Endodermal cell (in vitro differentiated cells): Measurements from ENCODE around the gene TBCD. TPM values are rescaled to one million over a fixed set of nuclear protein-coding genes. Genes with fewer than 3 reads are reported as not detected.
"Not testable (repeated sequence)": the region's sequence is repeated elsewhere in the genome, so short reads cannot be mapped to it uniquely, and the experiment has no call there.

Experiments
- DNase-seq: peaks from one replicate; pipeline ENCODE4 v3.0.0-alpha.2; 2017
- H3K27ac ChIP-seq: 2 replicates; pipeline ENCODE4 v1.5.1; 2013; ENCODE audit warnings: mild to moderate bottlenecking, low read depth, low read length, moderate library complexity
- H3K27me3 ChIP-seq: 2 replicates; pipeline ENCODE4 v1.6.1; 2013; ENCODE audit warnings: mild to moderate bottlenecking, low read length, moderate library complexity; ENCODE audit not compliant: insufficient read depth, control insufficient read depth, poor library complexity, severe bottlenecking
- H3K36me3 ChIP-seq: 2 replicates; pipeline ENCODE4 v1.7.0; 2013; ENCODE audit warnings: mild to moderate bottlenecking, low read length, moderate library complexity; ENCODE audit not compliant: control insufficient read depth, insufficient read depth
- H3K4me1 ChIP-seq: one replicate; pipeline ENCODE4 v1.7.0; 2013; ENCODE audit warnings: low read length; ENCODE audit not compliant: control insufficient read depth, insufficient read depth
- H3K4me3 ChIP-seq: 2 replicates; pipeline ENCODE4 v1.5.1; 2013; ENCODE audit warnings: mild to moderate bottlenecking, low read length, moderate library complexity
- H3K9ac ChIP-seq: 2 replicates; pipeline ENCODE4 v1.6.1; 2013; ENCODE audit warnings: mild to moderate bottlenecking, low read length, moderate library complexity; ENCODE audit not compliant: poor library complexity, severe bottlenecking; ENCODE audit errors: extremely low read depth
- H3K9me3 ChIP-seq: 2 replicates; pipeline ENCODE4 v1.6.1; 2013; ENCODE audit warnings: mild to moderate bottlenecking, low read length, moderate library complexity; ENCODE audit not compliant: control insufficient read depth
- H3K27ac Mint-ChIP-seq: 2 replicates; pipeline ENCODE4 v1.8.0; 2020; ENCODE audit warnings: mixed read lengths
- H3K27me3 Mint-ChIP-seq: 2 replicates; pipeline ENCODE4 v1.8.0; 2021; ENCODE audit warnings: mild to moderate bottlenecking, mixed read lengths; ENCODE audit not compliant: insufficient read depth
- H3K36me3 Mint-ChIP-seq: 2 replicates; pipeline ENCODE4 v1.8.0; 2020; ENCODE audit warnings: low read depth, mixed read lengths
- H3K4me1 Mint-ChIP-seq: 2 replicates; pipeline ENCODE4 v1.8.0; 2020; ENCODE audit warnings: mixed read lengths
- H3K4me3 Mint-ChIP-seq: 2 replicates; pipeline ENCODE4 v1.8.0; 2020; ENCODE audit warnings: mild to moderate bottlenecking, moderate library complexity, mixed read lengths
- H3K9me3 Mint-ChIP-seq: 2 replicates; pipeline ENCODE4 v1.8.0; 2020; ENCODE audit warnings: mild to moderate bottlenecking, mixed read lengths
- WGBS, 2 experiments: methylation state at CpG; one replicate each; pipeline versions ENCODE4 v1.1.5 to v1.1.7; 2013; ENCODE audit warnings: missing lambda C conversion rate in 2 of 2, mixed read lengths in 1 of 2; ENCODE audit not compliant: insufficient coverage in 1 of 2, insufficient read length in 1 of 2; 5-methylcytosine and 5-hydroxymethylcytosine counted together
- total RNA-seq, 2 donors: library from RNA; stranded (reverse); fragmentation: NEBNext Ultra II Directional in 1 of 2; extraction: Animal tissue kit (Norgen Biotek cat#: 25700) in 1 of 2; gene quantifications; 2 replicates in 1 of 2; 3 replicates in 1 of 2; pipeline ENCODE4 v1.2.1, GENCODE V29; 2021
- TF ChIP-seq, protein P1 (sequence below): fragments of 200-600 bp; sonication (generic); conservative IDR thresholded peaks from 2 replicates; pipeline ENCODE4 v1.5.0; 2021; ENCODE audit warnings: antibody characterized with exemption, mild to moderate bottlenecking

The TBCD gene
- total RNA-seq, 2 donors from 2014 or later, result 107 TPM

DNA sequence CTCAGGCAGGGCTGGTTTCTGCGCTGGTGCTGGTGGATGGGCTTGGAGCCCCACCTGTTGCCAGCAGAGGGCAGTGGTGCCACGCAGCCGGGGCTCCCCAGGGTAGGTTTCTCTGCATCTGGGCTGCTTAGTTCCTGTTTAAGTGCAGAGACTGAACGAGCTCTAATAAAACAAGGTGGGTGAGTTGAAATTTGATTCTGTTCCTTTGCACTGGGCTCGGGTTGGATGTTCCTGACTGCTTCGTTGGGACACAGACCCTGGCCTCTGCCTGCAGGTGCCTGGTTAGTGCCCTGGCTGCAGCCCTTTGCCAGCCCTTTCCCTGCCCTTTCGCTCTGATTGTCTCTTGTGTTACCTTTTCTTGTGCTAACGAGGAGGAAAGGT, 30.0 kb downstream of the TBCD start:
- H3K9ac ChIP-seq, result no peak overlapping the region
- Mint-ChIP-seq H3K9me3 (peaks cover 6% of the 10 kb centered on the region), H3K27ac (no peak overlapping the region), H3K36me3 (peaks cover 32% of the 10 kb centered on the region), H3K4me1 (no peaks in the 10 kb centered on the region), H3K4me3 (no peak overlapping the region), H3K27me3 (no peaks in the 10 kb centered on the region)
- H3K4me1 ChIP-seq, result no peaks in the 10 kb centered on the region
- TF ChIP-seq, protein P1, sequence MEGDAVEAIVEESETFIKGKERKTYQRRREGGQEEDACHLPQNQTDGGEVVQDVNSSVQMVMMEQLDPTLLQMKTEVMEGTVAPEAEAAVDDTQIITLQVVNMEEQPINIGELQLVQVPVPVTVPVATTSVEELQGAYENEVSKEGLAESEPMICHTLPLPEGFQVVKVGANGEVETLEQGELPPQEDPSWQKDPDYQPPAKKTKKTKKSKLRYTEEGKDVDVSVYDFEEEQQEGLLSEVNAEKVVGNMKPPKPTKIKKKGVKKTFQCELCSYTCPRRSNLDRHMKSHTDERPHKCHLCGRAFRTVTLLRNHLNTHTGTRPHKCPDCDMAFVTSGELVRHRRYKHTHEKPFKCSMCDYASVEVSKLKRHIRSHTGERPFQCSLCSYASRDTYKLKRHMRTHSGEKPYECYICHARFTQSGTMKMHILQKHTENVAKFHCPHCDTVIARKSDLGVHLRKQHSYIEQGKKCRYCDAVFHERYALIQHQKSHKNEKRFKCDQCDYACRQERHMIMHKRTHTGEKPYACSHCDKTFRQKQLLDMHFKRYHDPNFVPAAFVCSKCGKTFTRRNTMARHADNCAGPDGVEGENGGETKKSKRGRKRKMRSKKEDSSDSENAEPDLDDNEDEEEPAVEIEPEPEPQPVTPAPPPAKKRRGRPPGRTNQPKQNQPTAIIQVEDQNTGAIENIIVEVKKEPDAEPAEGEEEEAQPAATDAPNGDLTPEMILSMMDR, result peak; percentile 96
- H3K36me3 ChIP-seq, result peaks cover 33% of the 10 kb centered on the region
- no peak overlapping the region for H3K27ac ChIP-seq
- 63 to 71% methylated on average over 4 to 8 of the region's 8 CpGs for WGBS, 2 experiments
- H3K27me3 ChIP-seq, result no peaks in the 10 kb centered on the region
- DNase-seq, result peak; percentile 96
- no peaks in the 10 kb centered on the region for H3K9me3 ChIP-seq
- H3K4me3 ChIP-seq, result no peak overlapping the region

DNA sequence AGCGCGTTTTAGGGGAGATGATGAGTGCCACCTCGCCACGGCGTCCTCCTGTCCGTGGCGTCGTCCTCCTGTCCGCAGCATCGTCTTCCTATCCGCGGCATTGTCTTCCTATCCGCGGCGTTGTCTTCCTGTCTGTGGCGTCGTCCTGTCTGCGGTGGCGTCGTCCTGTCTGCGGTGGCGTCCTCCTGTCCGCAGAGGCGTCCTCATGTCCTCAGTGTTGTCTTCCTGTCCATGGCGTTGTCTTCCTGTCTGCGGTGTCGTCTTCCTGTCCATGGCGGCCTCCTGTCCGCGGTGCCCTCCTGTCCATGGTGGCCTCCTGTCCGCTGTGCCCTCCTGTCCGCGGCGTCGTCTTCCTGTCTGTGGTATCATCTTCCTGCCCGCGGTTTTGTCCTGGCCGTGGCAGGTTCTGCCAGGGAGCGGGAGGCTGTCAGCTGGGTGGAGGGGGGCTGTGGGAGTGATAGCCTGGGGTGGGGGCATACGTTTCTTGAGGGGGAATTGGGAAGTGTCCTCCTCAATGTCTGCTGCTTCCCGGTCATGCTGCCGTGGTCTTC, 30.9 kb downstream of the TBCD start:
- Histone ChIP-seq H3K36me3 (peaks cover 25% of the 10 kb centered on the region), H3K4me1 (no peaks in the 10 kb centered on the region), H3K27ac (no peak overlapping the region), H3K27me3 (no peaks in the 10 kb centered on the region), H3K4me3 (no peak overlapping the region), H3K9me3 (no peaks in the 10 kb centered on the region), H3K9ac (no peak overlapping the region)
- H3K27ac Mint-ChIP-seq, result no peak overlapping the region
- no peaks in the 10 kb centered on the region for H3K9me3 Mint-ChIP-seq
- DNase-seq, result no peak
- no peaks in the 10 kb centered on the region for H3K4me1 Mint-ChIP-seq
- H3K36me3 Mint-ChIP-seq, result peaks cover 25% of the 10 kb centered on the region
- TF ChIP-seq, protein P1, result no peak
- H3K27me3 Mint-ChIP-seq, result no peaks in the 10 kb centered on the region
- H3K4me3 Mint-ChIP-seq, result no peak overlapping the region
- WGBS, 2 experiments, result 94 to 99% methylated on average over 32 to 42 of the region's 42 CpGs

DNA sequence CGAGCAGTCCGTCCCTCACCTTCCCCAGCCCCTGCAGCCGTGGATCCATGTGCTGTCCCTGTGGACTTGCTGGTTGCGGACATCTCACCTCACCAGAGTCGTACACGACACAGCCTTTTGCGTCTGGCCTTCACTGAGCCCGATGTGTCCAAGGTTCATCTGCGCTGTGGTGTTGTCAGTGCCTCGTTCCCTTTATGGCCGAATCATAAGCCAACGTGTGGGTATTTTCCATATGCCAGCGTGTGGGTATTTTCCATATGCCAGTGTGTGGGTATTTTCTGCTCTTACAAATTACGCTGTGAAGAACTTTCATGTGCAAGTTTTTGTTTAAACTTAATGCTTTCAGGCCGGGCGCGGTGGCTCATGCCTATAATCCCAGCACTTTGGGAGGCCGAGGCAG, 31.6 kb downstream of the TBCD start:
- H3K36me3 ChIP-seq, result peaks cover 25% of the 10 kb centered on the region
- Mint-ChIP-seq H3K36me3 (peaks cover 22% of the 10 kb centered on the region), H3K27me3 (no peaks in the 10 kb centered on the region), H3K4me1 (no peaks in the 10 kb centered on the region), H3K4me3 (no peak overlapping the region), H3K9me3 (no peaks in the 10 kb centered on the region), H3K27ac (no peak overlapping the region)
- DNase-seq, result no peak
- 93 to 95% methylated on average over 18 of the region's 18 CpGs for WGBS, 2 experiments
- no peaks in the 10 kb centered on the region for H3K27me3 ChIP-seq
- H3K4me1 ChIP-seq, result no peaks in the 10 kb centered on the region
- H3K9me3 ChIP-seq, result no peaks in the 10 kb centered on the region
- no peak overlapping the region for H3K9ac ChIP-seq
- H3K27ac ChIP-seq, result no peak overlapping the region
- H3K4me3 ChIP-seq, result no peak overlapping the region
- TF ChIP-seq, protein P1, result no peak

DNA sequence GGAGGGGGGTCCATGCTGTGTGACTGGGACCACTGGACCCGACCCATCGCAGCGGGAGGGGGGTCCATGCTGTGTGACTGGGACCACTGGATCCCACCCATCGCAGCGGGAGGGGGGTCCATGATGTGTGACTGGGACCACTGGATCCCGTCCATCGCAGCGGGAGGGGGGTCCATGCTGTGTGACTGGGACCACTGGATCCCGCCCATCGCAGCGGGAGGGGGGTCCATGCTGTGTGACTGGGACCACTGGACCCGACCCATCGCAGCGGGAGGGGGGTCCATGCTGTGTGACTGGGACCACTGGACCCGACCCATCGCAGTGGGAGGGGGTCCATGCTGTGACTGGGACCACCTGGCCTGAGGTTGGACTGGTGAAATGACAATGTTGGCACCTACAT, 33.7 kb downstream of the TBCD start:
- H3K4me1 Mint-ChIP-seq, H3K27ac Mint-ChIP-seq, H3K27me3 Mint-ChIP-seq, H3K4me3 Mint-ChIP-seq, H3K27ac ChIP-seq, H3K4me3 ChIP-seq, H3K9ac ChIP-seq, DNase-seq, H3K4me1 ChIP-seq, H3K9me3 Mint-ChIP-seq, H3K27me3 ChIP-seq, H3K9me3 ChIP-seq: not testable (repeated sequence)
- H3K36me3 ChIP-seq, result peaks cover 25% of the 10 kb centered on the region
- H3K36me3 Mint-ChIP-seq, result peaks cover 29% of the 10 kb centered on the region
- 97 to 98% methylated on average over 9 to 13 of the region's 16 CpGs for WGBS, 2 experiments
